Lower leg skin (tissue), 4 donors: ENCODE results near the gene ZNF318. TPM values are rescaled to one million over a fixed set of nuclear protein-coding genes. Genes with fewer than 3 reads are reported as not detected.
A peak's percentile ranks its signal among the peaks of the same experiment; 100 is the strongest.
"Not testable (repeated sequence)": the region's sequence is repeated elsewhere in the genome, so short reads cannot be mapped to it uniquely, and the experiment has no call there.

Experiments
- DNase-seq, 2 donors: peaks; one replicate each; pipeline ENCODE4 v3.0.0-alpha.2; 2019; ENCODE audit warnings: low spot score in 2 of 2
- H3K4me3 ChIP-seq: fragments of 200-600 bp; sonication (generic); 2 replicates; pipeline ENCODE4 v1.5.1; 2017; ENCODE audit warnings: mild to moderate bottlenecking, low read depth; ENCODE audit not compliant: poor library complexity, severe bottlenecking
- CTCF ChIP-seq, 3 donors: fragments of 450-650 bp; IDR thresholded peaks; one replicate each; pipeline ENCODE4 v1.5.1; 2016; ENCODE audit warnings: antibody characterized with exemption in 3 of 3, mild to moderate bottlenecking in 3 of 3, moderate library complexity in 2 of 3
- POLR2A ChIP-seq, 2 donors: fragments of 450-650 bp; IDR thresholded peaks; one replicate each; pipeline ENCODE4 v1.6.1; 2016 to 2017; ENCODE audit warnings: antibody characterized with exemption in 2 of 2, mild to moderate bottlenecking in 1 of 2, moderate library complexity in 1 of 2
- WGBS, 2 donors: methylation state at CpG; one replicate each; pipeline ENCODE4 v1.1.5; 2018; 5-methylcytosine and 5-hydroxymethylcytosine counted together
- intact Hi-C: fragments of 100-400 bp; cut with DNase I; formaldehyde crosslinking; loops from one replicate; pipeline ENCODE4 v1.15.0; 2023; ENCODE audit warnings: low total_unique reads
- total RNA-seq, 4 donors: library from RNA; depleted of rRNA; stranded (reverse); fragments of >200 nt; gene quantifications; one replicate each; pipeline ENCODE4 v1.1.0, GENCODE V29; 2016

The ZNF318 gene
- total RNA-seq, 4 donors from 2014 or later = 9.6 to 22.9 (median 18.1) TPM

GRCh38 chr6:43376551-43376981 lies 7.1 kb upstream of the ZNF318 start:
- peak in 1 of 2 donors; percentile 31 for DNase-seq
- no peak overlapping the region for H3K4me3 ChIP-seq
- no peak for TF ChIP-seq CTCF (IDR thresholded peaks at IDR 0.05)
- TF ChIP-seq POLR2A (IDR thresholded peaks at IDR 0.05) = no peak
- WGBS, 2 donors = 30 to 60% methylated on average over 1 of the region's 1 CpG
- intact Hi-C loops = no loop called here

GRCh38 chr6:43375693-43376092 lies 6.2 kb upstream of the ZNF318 start:
- intact Hi-C loops = no loop called here

GRCh38 chr6:43373252-43373875 lies 3.9 kb upstream of the ZNF318 start:
- no peak overlapping the region for H3K4me3 ChIP-seq
- WGBS, 2 donors = 55 to 60% methylated on average over 5 of the region's 5 CpGs
- peak in 1 of 2 donors; percentile 54 for DNase-seq
- TF ChIP-seq CTCF (IDR thresholded peaks at IDR 0.05) (no peak), POLR2A (IDR thresholded peaks at IDR 0.05) (no peak)
- intact Hi-C loops = no loop called here

More at GRCh38 chr6:43375693-43376092, 6.2 kb upstream of the ZNF318 start:
- DNase-seq = no peak
- no peak for TF ChIP-seq CTCF (IDR thresholded peaks at IDR 0.05)
- TF ChIP-seq POLR2A (IDR thresholded peaks at IDR 0.05) = no peak
- no peak overlapping the region for H3K4me3 ChIP-seq
- 86 to 94% methylated on average over 4 of the region's 4 CpGs for WGBS, 2 donors

GRCh38 chr6:43370003-43370580 lies 645 bp upstream of the ZNF318 start:
- intact Hi-C loops, DNase-seq: not testable (repeated sequence)
- 31 to 33% methylated on average over 16 of the region's 16 CpGs for WGBS, 2 donors
- H3K4me3 ChIP-seq = peak overlapping the region; percentile 17

- H3K4me3 ChIP-seq = peak overlapping the region; percentile 58
- WGBS, 2 donors = 1 to 2% methylated on average over 36 to 60 of the region's 71 CpGs
- TF ChIP-seq CTCF (IDR thresholded peaks at IDR 0.05) (no peak), POLR2A (IDR thresholded peaks at IDR 0.05) (no peak)
- intact Hi-C loops = no loop called here
- peak; percentile 25 to 89 for DNase-seq
Measured at GRCh38 chr6:43368259-43369160, 937 bp downstream of the ZNF318 start.
